Brain microvascular endothelial cell (primary cell): ENCODE results near the gene PRELP.

ENCODE experiments used
- DNase-seq: peaks from one replicate; pipeline ENCODE4 v3.0.0-alpha.2; 2020
- H3K27ac ChIP-seq: fragments of 250-450 bp; sonication (Bioruptor Pico); 2 replicates; pipeline ENCODE4 v1.5.1; 2020; ENCODE audit warnings: mild to moderate bottlenecking, moderate library complexity
- H3K27me3 ChIP-seq: fragments of 250-450 bp; sonication (Bioruptor Pico); replicated peaks from 2 replicates; pipeline ENCODE4 v1.5.1; 2020; ENCODE audit warnings: mild to moderate bottlenecking
- H3K36me3 ChIP-seq: fragments of 250-450 bp; sonication (Bioruptor Pico); replicated peaks from 2 replicates; pipeline ENCODE4 v1.5.1; 2020; ENCODE audit warnings: mild to moderate bottlenecking
- H3K4me3 ChIP-seq: 2 replicates; pipeline ENCODE4 v1.5.1; 2011; ENCODE audit warnings: low read depth, mild to moderate bottlenecking, control low read depth, low read length, moderate library complexity
- in situ Hi-C: cut with HindIII; loops from 2 replicates; pipeline ENCODE4 v1.10.0; 2017; ENCODE audit warnings: low sequenced_read_pairs, low pct_ligation_motif_present
- TF ChIP-seq, protein P1 (sequence below): IDR thresholded peaks from 2 replicates; pipeline ENCODE4 v1.5.1; 2011; ENCODE audit warnings: low read depth, mild to moderate bottlenecking, moderate library complexity, low read length, control low read depth, inconsistent platforms; ENCODE audit errors: missing control alignments

The PRELP gene

DNA sequence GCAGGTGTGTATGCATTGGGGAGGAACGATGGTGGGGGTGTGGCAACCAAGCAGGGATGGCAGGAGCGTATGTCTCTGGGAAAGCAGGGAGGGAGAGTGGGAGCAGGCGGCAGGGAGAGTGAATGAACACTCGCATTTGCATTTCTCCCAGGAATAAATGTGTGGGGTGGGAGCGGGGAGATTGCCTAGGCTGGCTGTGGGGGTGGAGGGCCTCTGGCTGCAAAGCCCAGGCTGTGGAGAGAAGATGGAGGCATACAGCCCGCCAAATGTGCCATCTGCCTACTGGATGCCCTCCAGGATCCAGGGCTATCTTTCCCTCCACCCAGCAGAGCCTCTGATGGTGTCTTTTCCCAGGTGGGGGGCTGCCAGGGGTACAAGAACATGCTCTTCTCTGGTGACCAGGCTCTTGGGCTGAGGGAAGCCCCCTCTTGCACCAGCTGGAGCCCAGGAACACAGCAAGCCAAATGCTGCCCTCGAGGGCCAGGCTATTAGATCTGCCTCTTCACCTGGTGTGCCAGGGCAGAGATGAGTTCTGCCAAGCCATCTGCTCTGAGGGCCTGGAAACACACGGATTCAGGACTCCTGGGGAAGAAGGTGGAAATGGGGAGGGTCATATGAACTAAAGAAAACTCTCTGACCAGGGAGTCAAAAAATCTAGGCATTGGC, 16.6 kb downstream of the PRELP start:
- in situ Hi-C loops, result no loop called here
- no peak for DNase-seq
- Histone ChIP-seq H3K27me3 (no peaks in the 10 kb centered on the region), H3K27ac (no peak overlapping the region), H3K4me3 (no peak overlapping the region), H3K36me3 (no peaks in the 10 kb centered on the region)
- TF ChIP-seq, protein P1, sequence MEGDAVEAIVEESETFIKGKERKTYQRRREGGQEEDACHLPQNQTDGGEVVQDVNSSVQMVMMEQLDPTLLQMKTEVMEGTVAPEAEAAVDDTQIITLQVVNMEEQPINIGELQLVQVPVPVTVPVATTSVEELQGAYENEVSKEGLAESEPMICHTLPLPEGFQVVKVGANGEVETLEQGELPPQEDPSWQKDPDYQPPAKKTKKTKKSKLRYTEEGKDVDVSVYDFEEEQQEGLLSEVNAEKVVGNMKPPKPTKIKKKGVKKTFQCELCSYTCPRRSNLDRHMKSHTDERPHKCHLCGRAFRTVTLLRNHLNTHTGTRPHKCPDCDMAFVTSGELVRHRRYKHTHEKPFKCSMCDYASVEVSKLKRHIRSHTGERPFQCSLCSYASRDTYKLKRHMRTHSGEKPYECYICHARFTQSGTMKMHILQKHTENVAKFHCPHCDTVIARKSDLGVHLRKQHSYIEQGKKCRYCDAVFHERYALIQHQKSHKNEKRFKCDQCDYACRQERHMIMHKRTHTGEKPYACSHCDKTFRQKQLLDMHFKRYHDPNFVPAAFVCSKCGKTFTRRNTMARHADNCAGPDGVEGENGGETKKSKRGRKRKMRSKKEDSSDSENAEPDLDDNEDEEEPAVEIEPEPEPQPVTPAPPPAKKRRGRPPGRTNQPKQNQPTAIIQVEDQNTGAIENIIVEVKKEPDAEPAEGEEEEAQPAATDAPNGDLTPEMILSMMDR, result no peak

DNA sequence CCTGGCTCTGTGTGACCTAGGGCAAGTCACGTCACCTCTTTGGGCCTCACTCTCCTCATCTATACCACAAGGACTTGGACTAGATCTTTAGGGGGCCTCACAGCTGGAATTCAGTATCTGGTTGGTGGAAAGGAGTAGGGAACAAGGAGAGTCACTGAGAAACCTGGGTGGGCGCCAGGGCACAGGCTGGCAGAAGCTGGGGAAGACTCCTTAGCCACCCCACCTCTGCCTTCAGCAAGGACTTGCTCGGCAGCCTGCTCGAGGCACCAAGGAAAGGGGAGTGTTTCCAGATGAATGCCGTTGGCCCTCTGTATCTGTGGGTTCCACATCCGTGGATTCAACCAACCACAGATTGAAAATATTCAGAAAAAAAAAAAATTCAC, 17.1 kb downstream of the PRELP start:
- in situ Hi-C loops, result no loop called here
- no peaks in the 10 kb centered on the region for H3K36me3 ChIP-seq
- TF ChIP-seq, protein P1, result no peak
- H3K4me3 ChIP-seq, result no peak overlapping the region
- DNase-seq, result no peak
- no peak overlapping the region for H3K27ac ChIP-seq
- no peaks in the 10 kb centered on the region for H3K27me3 ChIP-seq

DNA sequence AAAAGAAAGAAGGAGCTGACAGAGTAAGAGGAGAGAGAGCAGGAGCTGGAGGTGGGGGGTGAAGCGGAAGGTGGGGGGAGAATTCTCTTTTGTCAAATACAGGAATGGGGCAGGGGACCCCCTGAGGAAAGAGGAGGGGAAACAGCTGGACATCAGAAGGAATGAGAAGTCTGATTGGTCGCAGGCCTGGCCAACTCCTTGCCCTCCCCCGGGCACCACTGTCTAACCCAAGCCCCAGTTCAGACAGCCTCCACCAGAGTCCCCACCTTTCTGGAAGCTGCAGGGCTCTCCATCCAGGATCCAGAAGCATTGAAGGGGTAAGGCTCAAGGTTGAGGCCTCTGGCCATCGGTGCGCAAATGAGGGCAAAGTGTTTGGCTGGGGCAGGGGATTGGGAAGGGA, 18.3 kb downstream of the PRELP start, which contains the start of gene OPTC:
OPTC (plus strand) TSS at position 253 of the 400 bp plus-strand sequence. CDS start 1,853 bp downstream, outside the sequence.
- Histone ChIP-seq H3K4me3 (no peak within 1 kb of the TSS), H3K27ac (no peak within 1 kb of the TSS), H3K36me3 (no peaks in the 10 kb centered on the region), H3K27me3 (no peaks in the 10 kb centered on the region)
- TF ChIP-seq, protein P1, result no peak
- in situ Hi-C loops, result no loop called here
- DNase-seq, result no peak

DNA sequence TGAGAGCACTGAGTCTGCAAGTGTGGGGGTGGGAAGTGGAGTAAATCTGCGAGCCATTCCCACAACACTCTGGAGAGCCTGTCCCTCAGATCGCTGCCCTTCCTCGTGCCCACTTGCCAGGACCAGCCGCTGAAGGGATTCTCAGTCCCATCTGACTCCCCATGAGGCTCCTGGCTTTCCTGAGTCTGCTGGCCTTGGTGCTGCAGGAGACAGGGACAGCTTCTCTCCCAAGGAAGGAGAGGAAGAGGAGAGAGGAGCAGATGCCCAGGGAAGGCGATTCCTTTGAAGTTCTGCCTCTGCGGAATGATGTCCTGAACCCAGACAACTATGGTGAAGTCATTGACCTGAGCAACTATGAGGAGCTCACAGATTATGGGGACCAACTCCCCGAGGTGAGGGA, 20.2 kb downstream of the PRELP start:
- in situ Hi-C loops, result no loop called here
- no peaks in the 10 kb centered on the region for H3K36me3 ChIP-seq
- H3K4me3 ChIP-seq, result no peak overlapping the region
- TF ChIP-seq, protein P1, result no peak
- no peak for DNase-seq
- no peak overlapping the region for H3K27ac ChIP-seq
- no peaks in the 10 kb centered on the region for H3K27me3 ChIP-seq

DNA sequence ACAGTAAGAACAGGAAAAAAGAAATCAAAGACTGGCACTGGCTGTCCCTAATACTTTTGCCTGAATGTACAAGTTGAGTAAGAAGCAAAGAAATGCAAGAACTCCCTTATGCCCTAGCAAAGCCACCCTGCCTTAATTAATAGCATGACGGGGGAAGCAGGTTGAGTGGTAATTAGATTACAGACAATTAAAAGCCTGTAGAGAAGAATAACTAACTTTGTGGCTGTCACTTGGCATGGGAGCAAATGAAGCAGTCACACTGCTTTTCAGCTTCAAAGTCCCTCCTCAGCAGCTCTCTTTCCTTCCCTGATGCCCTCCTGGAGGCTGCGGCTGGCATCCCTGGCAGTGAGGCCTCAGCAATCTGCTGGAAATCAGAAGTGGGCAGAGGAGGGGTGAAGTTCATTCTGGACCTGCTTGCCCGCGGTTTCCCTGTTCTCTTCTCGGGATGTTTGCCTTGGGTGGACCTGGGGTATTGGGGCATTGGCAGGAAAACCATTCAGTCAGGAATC, 21.7 kb downstream of the PRELP start:
- no peaks in the 10 kb centered on the region for H3K27me3 ChIP-seq
- DNase-seq, result no peak
- no peaks in the 10 kb centered on the region for H3K36me3 ChIP-seq
- no peak overlapping the region for H3K4me3 ChIP-seq
- in situ Hi-C loops, result no loop called here
- TF ChIP-seq, protein P1, result no peak
- H3K27ac ChIP-seq, result no peak overlapping the region
